ENCODE results near the gene PLEKHN1. TPM values are rescaled to one million over a fixed set of nuclear protein-coding genes. Genes with fewer than 3 reads are reported as not detected.

Gene PLEKHN1
- total RNA-seq, 2 donors from 2014 or later = 1.5 to 4.6 TPM

DNA sequence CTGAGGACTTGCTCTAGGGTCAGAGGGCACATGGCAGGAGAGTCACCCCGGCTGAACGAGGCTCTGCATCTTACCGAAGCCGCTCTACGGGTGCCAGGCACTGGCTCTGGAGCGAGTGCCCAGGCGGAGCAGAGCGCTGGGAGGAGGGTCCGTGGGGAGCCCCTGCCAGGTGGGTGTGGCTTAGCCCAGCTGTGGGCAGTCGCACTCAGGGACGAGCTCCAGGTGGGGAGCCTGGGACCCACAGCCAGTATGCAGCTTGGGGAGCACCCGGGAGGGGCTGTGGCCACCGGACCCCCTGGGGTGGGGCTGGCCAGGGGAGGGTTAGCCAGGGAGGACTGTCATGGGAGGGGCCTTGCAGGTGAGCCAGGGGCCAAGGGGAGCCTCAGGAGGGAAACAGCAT is 57.4 kb downstream of the PLEKHN1 start:
- H3K9ac ChIP-seq (ENCODE audit: extremely low read depth, low read length, poor library complexity, severe bottlenecking) = no peak overlapping the region
- no peaks in the 10 kb centered on the region for H3K9me3 ChIP-seq (ENCODE audit: control insufficient read depth, low read length)
- Mint-ChIP-seq H3K4me3 (no peak overlapping the region), H3K36me3 (ENCODE audit: low read depth) (peaks cover 21% of the 10 kb centered on the region), H3K27ac (peak overlapping the region; percentile 39), H3K4me1 (peaks cover 16% of the 10 kb centered on the region), H3K9me3 (no peaks in the 10 kb centered on the region), H3K27me3 (ENCODE audit: insufficient read depth) (peaks cover 13% of the 10 kb centered on the region)
- 93 to 98% methylated on average over 10 to 13 of the region's 13 CpGs for WGBS, 2 experiments (ENCODE audit: insufficient coverage in 1 of 2, insufficient read length in 1 of 2)
- H3K36me3 ChIP-seq (ENCODE audit: control insufficient read depth, insufficient read depth, low read length) = peaks cover 37% of the 10 kb centered on the region
- DNase-seq = peak; percentile 72
- no peak overlapping the region for H3K27ac ChIP-seq (ENCODE audit: low read depth, low read length)
- TF ChIP-seq, protein P1, sequence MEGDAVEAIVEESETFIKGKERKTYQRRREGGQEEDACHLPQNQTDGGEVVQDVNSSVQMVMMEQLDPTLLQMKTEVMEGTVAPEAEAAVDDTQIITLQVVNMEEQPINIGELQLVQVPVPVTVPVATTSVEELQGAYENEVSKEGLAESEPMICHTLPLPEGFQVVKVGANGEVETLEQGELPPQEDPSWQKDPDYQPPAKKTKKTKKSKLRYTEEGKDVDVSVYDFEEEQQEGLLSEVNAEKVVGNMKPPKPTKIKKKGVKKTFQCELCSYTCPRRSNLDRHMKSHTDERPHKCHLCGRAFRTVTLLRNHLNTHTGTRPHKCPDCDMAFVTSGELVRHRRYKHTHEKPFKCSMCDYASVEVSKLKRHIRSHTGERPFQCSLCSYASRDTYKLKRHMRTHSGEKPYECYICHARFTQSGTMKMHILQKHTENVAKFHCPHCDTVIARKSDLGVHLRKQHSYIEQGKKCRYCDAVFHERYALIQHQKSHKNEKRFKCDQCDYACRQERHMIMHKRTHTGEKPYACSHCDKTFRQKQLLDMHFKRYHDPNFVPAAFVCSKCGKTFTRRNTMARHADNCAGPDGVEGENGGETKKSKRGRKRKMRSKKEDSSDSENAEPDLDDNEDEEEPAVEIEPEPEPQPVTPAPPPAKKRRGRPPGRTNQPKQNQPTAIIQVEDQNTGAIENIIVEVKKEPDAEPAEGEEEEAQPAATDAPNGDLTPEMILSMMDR (conservative IDR thresholded peaks at IDR 0.05) = no peak
- H3K4me1 ChIP-seq (ENCODE audit: control insufficient read depth, insufficient read depth, low read length) = peaks cover 23% of the 10 kb centered on the region
- no peak overlapping the region for H3K4me3 ChIP-seq (ENCODE audit: low read length)
- H3K27me3 ChIP-seq (ENCODE audit: control insufficient read depth, insufficient read depth, low read length, poor library complexity, severe bottlenecking) = no peaks in the 10 kb centered on the region

DNA sequence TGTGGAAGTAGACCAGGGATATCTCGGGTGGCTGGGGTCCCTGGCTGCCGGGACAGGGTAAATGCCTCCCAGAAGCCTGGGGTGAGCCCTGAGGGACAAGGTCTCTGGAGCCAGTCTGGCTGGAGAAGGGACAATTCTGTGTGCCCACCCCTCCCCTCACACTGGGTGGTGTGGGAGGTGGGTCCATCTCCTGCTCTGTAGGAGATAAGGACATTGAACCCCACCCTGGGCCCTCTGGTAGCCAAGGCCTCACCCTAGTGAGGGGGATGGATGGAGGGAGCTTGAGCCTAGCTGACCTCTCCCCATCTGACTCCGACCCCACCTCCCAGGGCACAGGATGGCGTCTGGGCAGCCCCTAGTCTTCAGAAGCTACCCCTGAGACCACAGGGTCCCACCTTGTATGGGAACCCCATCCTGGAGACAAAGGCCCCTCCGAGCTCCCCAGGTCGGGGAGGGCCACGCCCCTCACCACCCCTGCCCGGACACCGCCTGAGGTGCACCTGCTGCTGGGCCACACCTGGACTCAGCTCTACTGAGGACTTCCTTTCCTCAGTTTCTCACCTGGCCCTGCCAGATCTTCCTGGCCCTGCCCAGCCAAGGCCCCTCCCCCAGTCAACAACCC is 58.0 kb downstream of the PLEKHN1 start:
- H3K4me3 Mint-ChIP-seq = peak overlapping the region; percentile 16
- TF ChIP-seq, protein P1 (conservative IDR thresholded peaks at IDR 0.05) = no peak
- H3K27ac Mint-ChIP-seq = peak overlapping the region; percentile 81
- H3K9ac ChIP-seq (ENCODE audit: extremely low read depth, low read length, poor library complexity, severe bottlenecking) = peak overlapping the region; percentile 25
- no peaks in the 10 kb centered on the region for H3K9me3 ChIP-seq (ENCODE audit: control insufficient read depth, low read length)
- no peaks in the 10 kb centered on the region for H3K9me3 Mint-ChIP-seq
- H3K36me3 ChIP-seq (ENCODE audit: control insufficient read depth, insufficient read depth, low read length) = peaks cover 37% of the 10 kb centered on the region
- no peak overlapping the region for H3K27ac ChIP-seq (ENCODE audit: low read depth, low read length)
- DNase-seq = no peak
- H3K4me1 Mint-ChIP-seq = peaks cover 16% of the 10 kb centered on the region
- no peak overlapping the region for H3K4me3 ChIP-seq (ENCODE audit: low read length)
- H3K4me1 ChIP-seq (ENCODE audit: control insufficient read depth, insufficient read depth, low read length) = peaks cover 23% of the 10 kb centered on the region
- no peaks in the 10 kb centered on the region for H3K27me3 ChIP-seq (ENCODE audit: control insufficient read depth, insufficient read depth, low read length, poor library complexity, severe bottlenecking)
- H3K27me3 Mint-ChIP-seq (ENCODE audit: insufficient read depth) = peaks cover 13% of the 10 kb centered on the region
- 71 to 82% methylated on average over 4 to 9 of the region's 9 CpGs for WGBS, 2 experiments (ENCODE audit: insufficient coverage in 1 of 2, insufficient read length in 1 of 2)
- H3K36me3 Mint-ChIP-seq (ENCODE audit: low read depth) = peaks cover 21% of the 10 kb centered on the region

DNA sequence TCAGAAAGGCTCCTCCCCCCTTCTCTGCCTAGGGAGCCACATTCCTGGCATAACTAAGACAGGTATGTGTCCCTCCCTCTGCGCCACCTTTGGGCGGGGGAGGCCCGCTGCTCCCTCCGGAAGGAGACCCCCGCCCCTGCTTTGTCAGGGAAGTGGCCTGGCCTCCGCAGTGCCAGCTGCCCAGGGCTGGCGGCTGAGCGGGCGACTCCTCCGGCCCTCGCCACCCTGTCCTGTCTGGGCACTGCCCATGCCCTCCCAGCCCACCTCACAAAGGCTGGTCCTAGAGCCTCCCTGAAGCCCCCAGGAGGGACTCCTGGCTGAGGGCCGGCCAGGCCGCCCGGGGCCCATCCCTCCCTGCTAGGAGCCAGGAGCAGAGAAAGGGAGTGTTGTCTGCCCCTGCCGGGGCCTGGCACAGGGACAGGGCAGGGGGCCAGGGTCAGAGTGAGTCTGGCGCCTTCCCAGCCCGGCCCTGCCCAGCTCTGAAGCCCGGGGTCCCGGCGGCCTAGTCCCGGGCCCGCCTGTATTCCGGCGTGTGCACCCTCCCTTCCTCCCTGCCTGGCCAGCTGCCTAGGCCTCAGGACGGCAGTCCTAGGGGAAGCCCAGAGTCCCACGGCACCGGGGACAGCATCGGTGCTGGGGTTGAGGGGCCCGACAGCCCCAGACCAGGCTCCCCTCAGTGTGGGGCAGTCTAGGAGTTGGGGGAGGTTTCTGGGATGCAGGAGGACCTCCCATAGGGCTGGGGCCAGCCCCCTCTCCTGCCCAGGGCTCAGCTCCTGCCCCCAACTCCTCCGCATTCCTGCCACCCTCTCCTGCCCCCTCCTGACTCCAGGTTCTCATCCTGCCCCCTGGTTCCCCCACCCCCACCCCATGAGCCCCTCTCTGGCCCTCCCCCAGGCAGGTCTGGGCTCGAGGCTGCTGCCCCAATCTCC is 58.8 kb downstream of the PLEKHN1 start:
- Histone ChIP-seq H3K27ac (ENCODE audit: low read depth, low read length) (peak overlapping the region; percentile 44), H3K4me3 (ENCODE audit: low read length) (no peak overlapping the region), H3K27me3 (ENCODE audit: control insufficient read depth, insufficient read depth, low read length, poor library complexity, severe bottlenecking) (no peaks in the 10 kb centered on the region), H3K4me1 (ENCODE audit: control insufficient read depth, insufficient read depth, low read length) (peaks cover 23% of the 10 kb centered on the region), H3K9me3 (ENCODE audit: control insufficient read depth, low read length) (no peaks in the 10 kb centered on the region), H3K36me3 (ENCODE audit: control insufficient read depth, insufficient read depth, low read length) (peaks cover 37% of the 10 kb centered on the region), H3K9ac (ENCODE audit: extremely low read depth, low read length, poor library complexity, severe bottlenecking) (peak overlapping the region; percentile 68)
- Mint-ChIP-seq H3K27me3 (ENCODE audit: insufficient read depth) (peaks cover 13% of the 10 kb centered on the region), H3K4me3 (peak overlapping the region; percentile 16), H3K4me1 (peaks cover 16% of the 10 kb centered on the region), H3K36me3 (ENCODE audit: low read depth) (peaks cover 21% of the 10 kb centered on the region), H3K9me3 (no peaks in the 10 kb centered on the region), H3K27ac (peak overlapping the region; percentile 81)
- WGBS, 2 experiments (ENCODE audit: insufficient coverage in 1 of 2, insufficient read length in 1 of 2) = 75 to 93% methylated on average over 6 to 31 of the region's 31 CpGs
- TF ChIP-seq, protein P1 (conservative IDR thresholded peaks at IDR 0.05) = no peak
- DNase-seq = peak; percentile 95

Other genes with a start within 250 kb of the PLEKHN1 start
- gene SAMD11, start 42.6 kb upstream of the PLEKHN1 start, total RNA-seq = 100 to 1,000 TPM; 152 to 156 TPM
- gene NOC2L, start 7.2 kb upstream of the PLEKHN1 start, total RNA-seq = 10 to 100 TPM; 83.5 to 97.3 TPM
- gene KLHL17, start 5.9 kb upstream of the PLEKHN1 start, total RNA-seq = 10 to 100 TPM; 49.2 to 58.2 TPM
- not detected for gene PERM1, start 15.6 kb downstream of the PLEKHN1 start, total RNA-seq
- gene HES4, start 33.6 kb downstream of the PLEKHN1 start, total RNA-seq = 10 to 100 TPM; 16.1 to 19.7 TPM
- 10 to 100 TPM; 46.6 to 48.4 TPM for gene ISG15, start 47.0 kb downstream of the PLEKHN1 start, total RNA-seq
- 100 to 1,000 TPM; 269 to 288 TPM for gene AGRN, start 53.6 kb downstream of the PLEKHN1 start, total RNA-seq
- gene RNF223, start 107.8 kb downstream of the PLEKHN1 start, total RNA-seq = not detected
- 10 to 100 TPM; 23.1 to 29.5 TPM for gene C1orf159, start 149.6 kb downstream of the PLEKHN1 start, total RNA-seq
- gene TTLL10, start 207.4 kb downstream of the PLEKHN1 start, total RNA-seq = 1 to 10 TPM in 1 of 2 donors, under 1 TPM in 1; 0.93 to 1.2 TPM
- 1 to 10 TPM in 1 of 2 donors, under 1 TPM in 1; 0.95 to 1.7 TPM for gene TNFRSF18, start 240.1 kb downstream of the PLEKHN1 start, total RNA-seq
- under 1 TPM in 1 of 2 donors, not detected in 1; 0.20 TPM for gene TNFRSF4, start 247.7 kb downstream of the PLEKHN1 start, total RNA-seq